ENCODE data around the gene KIAA0753. TPM values are rescaled to one million over a fixed set of nuclear protein-coding genes. Genes with fewer than 3 reads are reported as not detected.

Gene KIAA0753
- total RNA-seq, 1 experiment from 2014 or later = 25.9 TPM

DNA sequence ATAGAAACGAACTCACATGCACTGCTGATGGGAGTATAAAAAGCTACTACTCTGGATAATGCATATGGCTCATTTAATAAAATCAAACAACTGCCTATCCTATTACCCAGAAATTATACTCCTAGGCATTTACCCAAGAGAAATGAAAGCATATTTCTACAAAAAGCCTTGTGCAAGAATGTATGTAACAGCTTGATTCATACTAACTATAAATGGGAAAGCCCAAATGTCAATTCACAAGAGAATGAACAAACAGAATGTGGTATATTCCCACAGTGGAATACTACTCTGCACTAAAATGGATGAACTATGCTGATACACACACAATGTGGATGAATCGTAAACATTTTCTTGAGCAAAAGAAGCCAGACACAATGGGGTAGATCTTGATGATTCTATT is 38.4 kb downstream of the KIAA0753 start:
- CTCF ChIA-PET = no interaction called here
- BruUV-seq (replicated peaks) = no TSS peak
- TF ChIP-seq CTCF (IDR thresholded peaks at IDR 0.05; ENCODE audit: unreplicated experiment) = no peak
- intact Hi-C loops (cut with micrococcal nuclease; ENCODE audit: unreplicated experiment) = no loop called here
- Mint-ChIP-seq H3K27ac (ENCODE audit: unreplicated experiment) (no peak overlapping the region), H3K36me3 (ENCODE audit: insufficient read depth, unreplicated experiment) (peaks cover 3% of the 10 kb centered on the region), H3K4me1 (ENCODE audit: low read depth, unreplicated experiment) (peaks cover 7% of the 10 kb centered on the region), H3K4me3 (ENCODE audit: low read depth, unreplicated experiment) (no peak overlapping the region), H3K27me3 (ENCODE audit: unreplicated experiment) (no peaks in the 10 kb centered on the region), H3K9me3 (ENCODE audit: low read depth, unreplicated experiment) (no peaks in the 10 kb centered on the region)
- no peak for DNase-seq

- no peak overlapping the region for H3K4me3 Mint-ChIP-seq (ENCODE audit: low read depth, unreplicated experiment)
- TF ChIP-seq CTCF (IDR thresholded peaks at IDR 0.05; ENCODE audit: unreplicated experiment) = no peak
- intact Hi-C loops (cut with micrococcal nuclease; ENCODE audit: unreplicated experiment) = loop anchor here (10.0 kb wide), 1 partner anchor 125 kb away; no protein-coding TSS in a partner anchor
- CTCF ChIA-PET = interaction anchor here (0.5 to 0.6 kb wide), 2 partner anchors 82 to 141 kb away, joined by 3 to 4 read pairs; no protein-coding TSS in a partner anchor
- H3K36me3 Mint-ChIP-seq (ENCODE audit: insufficient read depth, unreplicated experiment) = peaks cover 14% of the 10 kb centered on the region
- H3K9me3 Mint-ChIP-seq (ENCODE audit: low read depth, unreplicated experiment) = no peaks in the 10 kb centered on the region
- no TSS peak for BruUV-seq (replicated peaks)
- no peak overlapping the region for H3K27ac Mint-ChIP-seq (ENCODE audit: unreplicated experiment)
- DNase-seq = no peak
- peaks cover 7% of the 10 kb centered on the region for H3K4me1 Mint-ChIP-seq (ENCODE audit: low read depth, unreplicated experiment)
- no peaks in the 10 kb centered on the region for H3K27me3 Mint-ChIP-seq (ENCODE audit: unreplicated experiment)
Measured at GRCh38 chr17:6599364-6599763, 41.1 kb downstream of the KIAA0753 start.

DNA sequence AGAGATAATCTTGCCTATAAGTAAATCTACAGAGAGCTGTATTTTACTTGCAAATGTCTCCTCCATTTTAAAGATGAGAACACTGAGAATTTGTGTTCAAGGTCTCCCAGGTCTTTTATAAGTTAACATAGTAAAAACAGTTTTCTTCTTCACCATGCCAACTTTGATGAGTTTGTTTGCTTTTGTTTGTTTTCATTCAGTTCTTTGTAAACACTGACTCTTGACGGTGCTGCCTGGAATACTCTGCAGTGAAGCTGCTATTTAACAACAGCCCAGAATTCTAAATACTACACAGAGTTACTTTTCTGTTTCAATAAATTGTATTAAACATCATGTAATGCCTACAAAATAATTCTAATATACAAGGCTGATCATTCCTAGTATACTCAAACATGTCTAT is 42.8 kb downstream of the KIAA0753 start:
- BruUV-seq (replicated peaks) = no TSS peak
- intact Hi-C loops (cut with micrococcal nuclease; ENCODE audit: unreplicated experiment) = loop anchor here (10.0 kb wide), 1 partner anchor 123 kb away; no protein-coding TSS in a partner anchor
- H3K36me3 Mint-ChIP-seq (ENCODE audit: insufficient read depth, unreplicated experiment) = peaks cover 11% of the 10 kb centered on the region
- no peak for DNase-seq
- no peak for TF ChIP-seq CTCF (IDR thresholded peaks at IDR 0.05; ENCODE audit: unreplicated experiment)
- no peak overlapping the region for H3K4me3 Mint-ChIP-seq (ENCODE audit: low read depth, unreplicated experiment)
- H3K27ac Mint-ChIP-seq (ENCODE audit: unreplicated experiment) = no peak overlapping the region
- no peaks in the 10 kb centered on the region for H3K9me3 Mint-ChIP-seq (ENCODE audit: low read depth, unreplicated experiment)
- CTCF ChIA-PET = no interaction called here
- no peaks in the 10 kb centered on the region for H3K27me3 Mint-ChIP-seq (ENCODE audit: unreplicated experiment)
- H3K4me1 Mint-ChIP-seq (ENCODE audit: low read depth, unreplicated experiment) = peaks cover 7% of the 10 kb centered on the region

GRCh38 chr17:6596941-6597340 is 43.6 kb downstream of the KIAA0753 start:
- BruUV-seq (replicated peaks) = no TSS peak

More at GRCh38 chr17:6596941-6597340, 43.6 kb downstream of the KIAA0753 start:
- Mint-ChIP-seq H3K36me3 (ENCODE audit: insufficient read depth, unreplicated experiment) (peaks cover 11% of the 10 kb centered on the region), H3K27ac (ENCODE audit: unreplicated experiment) (no peak overlapping the region), H3K4me1 (ENCODE audit: low read depth, unreplicated experiment) (peaks cover 15% of the 10 kb centered on the region), H3K27me3 (ENCODE audit: unreplicated experiment) (no peaks in the 10 kb centered on the region), H3K4me3 (ENCODE audit: low read depth, unreplicated experiment) (no peak overlapping the region), H3K9me3 (ENCODE audit: low read depth, unreplicated experiment) (no peaks in the 10 kb centered on the region)
- DNase-seq = no peak
- CTCF ChIA-PET = no interaction called here
- no peak for TF ChIP-seq CTCF (IDR thresholded peaks at IDR 0.05; ENCODE audit: unreplicated experiment)
- intact Hi-C loops (cut with micrococcal nuclease; ENCODE audit: unreplicated experiment) = loop anchor here (10.0 kb wide), 1 partner anchor 122 kb away; no protein-coding TSS in a partner anchor

All from Calu3 (cell line).